GM19240 (cell line): ENCODE measurements around the gene DAP.

Experiments used
- DNase-seq: peaks from one replicate; pipeline ENCODE4 v3.0.0; 2011; ENCODE audit warnings: low spot score; ENCODE audit not compliant: insufficient read length

Gene DAP

GRCh38 chr5:10690460-10691440, 70.3 kb downstream of the DAP start:
- DNase-seq = no peak

- no peak for DNase-seq
Observed at GRCh38 chr5:10689391-10690081, 71.5 kb downstream of the DAP start.

DNA sequence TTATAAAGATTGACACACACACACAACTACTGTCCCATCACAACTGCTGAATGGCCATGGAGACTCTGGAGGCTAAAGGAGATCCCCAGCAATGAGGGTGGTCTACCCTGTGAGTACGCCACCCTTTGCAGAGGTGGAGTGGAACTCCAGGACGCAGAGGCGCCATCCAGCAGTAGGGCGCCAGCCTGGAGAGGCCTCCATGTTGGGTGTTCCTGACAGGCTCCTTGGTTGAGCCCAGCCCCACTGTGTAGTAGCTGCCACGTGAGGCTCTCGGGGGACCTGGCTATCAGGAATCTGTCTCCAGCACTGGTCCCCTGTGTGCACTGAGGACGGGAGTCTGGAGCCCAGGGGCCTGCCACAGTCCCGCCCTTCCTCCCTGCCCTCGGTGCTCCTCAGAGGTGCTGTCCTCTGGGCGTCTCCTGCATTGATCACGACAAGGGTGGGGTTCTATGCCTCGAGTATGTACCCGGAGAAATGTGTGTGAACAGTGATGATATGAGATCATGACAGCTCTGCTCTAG, 72.3 kb downstream of the DAP start:
- no peak for DNase-seq

- DNase-seq = no peak
Observed at GRCh38 chr5:10686890-10687289, 74.1 kb downstream of the DAP start.

GRCh38 chr5:10685115-10685521, 75.9 kb downstream of the DAP start:
- DNase-seq = no peak

DNA sequence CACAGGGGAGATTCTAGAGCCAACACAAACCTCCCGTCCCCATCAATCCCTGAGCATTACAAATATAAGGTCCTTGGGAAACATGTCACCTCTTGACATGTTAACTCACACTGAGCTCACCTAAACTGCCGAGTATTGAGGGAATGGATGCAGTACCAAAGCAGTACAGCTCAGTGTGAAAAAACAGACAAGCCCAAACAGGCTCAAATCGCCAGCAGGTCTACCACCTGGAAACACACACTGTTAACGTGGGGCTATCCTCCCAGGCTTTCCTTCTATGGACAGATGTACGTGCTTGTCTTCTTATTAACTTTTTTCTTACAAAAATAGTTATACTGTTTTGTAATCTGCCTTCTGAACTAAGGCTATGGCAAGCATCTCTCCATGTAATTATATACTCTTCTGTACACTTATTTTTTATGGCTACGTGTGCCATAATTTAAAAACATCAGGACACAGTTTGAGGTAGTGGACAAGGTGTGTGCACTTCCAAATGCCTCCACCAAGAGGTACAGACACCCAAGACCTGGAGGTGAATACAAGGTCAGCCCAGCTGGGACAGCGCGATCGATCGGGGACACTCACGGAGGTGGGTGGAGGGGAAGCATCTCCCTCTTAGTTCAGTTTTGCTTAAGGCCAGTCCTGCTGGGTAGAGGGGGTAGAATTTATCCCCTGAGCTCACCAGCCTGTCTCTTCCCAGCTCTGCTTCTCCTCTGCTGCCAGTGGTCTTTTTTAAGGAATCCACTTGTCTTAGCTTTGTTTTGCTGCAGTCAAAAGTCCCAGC, 76.5 kb downstream of the DAP start:
- DNase-seq = peak; percentile 33

GRCh38 chr5:10682801-10683525, 78.1 kb downstream of the DAP start:
- DNase-seq = no peak

DNA sequence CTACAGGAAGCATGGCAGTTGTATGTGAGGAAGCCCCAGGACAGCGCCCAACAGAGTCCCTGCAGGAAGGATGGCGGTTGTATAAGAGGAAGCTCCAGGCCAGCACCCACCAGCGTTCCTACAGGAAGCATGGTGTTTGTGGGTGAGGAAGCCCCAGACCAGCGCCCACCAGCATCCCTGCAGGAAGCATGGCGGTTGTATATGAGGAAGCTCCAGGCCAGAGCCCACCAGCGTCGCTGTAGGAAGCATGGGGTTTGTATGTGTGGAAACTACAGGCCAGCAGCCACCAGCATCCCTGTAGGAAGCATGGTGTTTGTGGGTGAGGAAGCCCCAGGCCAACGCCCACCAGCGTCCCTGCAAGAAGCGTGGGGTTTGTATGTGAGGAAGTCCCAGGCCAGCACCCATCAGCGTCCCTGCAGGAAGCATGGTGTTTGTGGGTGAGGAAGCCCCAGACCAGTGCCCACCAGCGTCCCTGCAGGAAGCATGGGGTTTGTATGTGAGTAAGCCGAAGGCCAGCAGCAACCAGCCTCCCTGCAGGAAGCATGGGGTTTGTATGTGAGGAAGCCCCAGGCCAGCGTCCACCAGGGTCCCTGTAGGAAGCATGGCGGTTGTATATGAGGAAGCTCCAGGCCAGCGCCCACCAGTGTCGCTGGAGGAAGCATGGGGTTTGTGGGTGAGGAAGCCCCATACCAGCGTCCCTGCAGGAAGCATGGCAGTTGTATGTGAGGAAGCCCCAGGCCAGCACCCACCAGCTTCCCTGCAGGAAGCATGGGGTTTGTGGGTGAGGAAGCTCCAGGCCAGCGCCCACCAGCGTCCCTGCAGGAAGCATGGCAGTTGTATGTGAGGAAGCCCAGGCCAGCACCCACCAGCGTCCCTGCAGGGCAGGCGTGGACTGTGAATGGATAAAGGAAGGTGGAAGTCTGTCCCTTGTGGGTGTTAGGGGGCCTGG, 79.0 kb downstream of the DAP start:
- DNase-seq = no peak

DNA sequence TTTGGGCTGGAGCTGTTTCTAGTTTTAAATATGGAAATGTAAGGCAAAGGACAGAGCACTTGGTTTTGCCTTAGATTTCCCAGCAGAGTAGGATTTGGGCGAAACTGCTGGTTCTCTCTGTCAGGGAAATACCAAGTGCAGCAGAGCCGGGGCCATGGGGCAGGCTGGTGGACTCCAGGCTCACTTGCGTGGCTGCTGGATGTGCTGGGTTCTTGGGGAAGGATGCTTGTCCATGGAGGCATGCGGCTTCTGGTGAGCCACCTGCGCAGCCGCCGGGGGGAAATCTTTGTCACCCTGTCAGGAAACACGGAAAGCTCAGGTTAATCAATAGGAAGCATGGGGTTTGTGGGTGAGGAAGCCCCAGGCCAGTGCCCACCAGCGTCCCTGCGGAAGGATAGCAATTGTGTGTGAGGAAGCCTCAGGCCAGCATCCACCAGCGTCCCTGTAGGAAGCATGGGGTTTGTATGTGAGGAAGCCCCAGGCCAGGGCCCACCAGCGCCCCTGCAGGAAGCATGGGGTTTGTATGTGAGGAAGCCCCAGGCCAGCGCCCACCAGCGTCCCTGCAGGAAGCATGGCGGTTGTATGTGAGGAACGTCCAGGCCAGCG, 80.1 kb downstream of the DAP start:
- DNase-seq = no peak

- no peak for DNase-seq
Observed at GRCh38 chr5:10679336-10679988, 81.6 kb downstream of the DAP start.

DNA sequence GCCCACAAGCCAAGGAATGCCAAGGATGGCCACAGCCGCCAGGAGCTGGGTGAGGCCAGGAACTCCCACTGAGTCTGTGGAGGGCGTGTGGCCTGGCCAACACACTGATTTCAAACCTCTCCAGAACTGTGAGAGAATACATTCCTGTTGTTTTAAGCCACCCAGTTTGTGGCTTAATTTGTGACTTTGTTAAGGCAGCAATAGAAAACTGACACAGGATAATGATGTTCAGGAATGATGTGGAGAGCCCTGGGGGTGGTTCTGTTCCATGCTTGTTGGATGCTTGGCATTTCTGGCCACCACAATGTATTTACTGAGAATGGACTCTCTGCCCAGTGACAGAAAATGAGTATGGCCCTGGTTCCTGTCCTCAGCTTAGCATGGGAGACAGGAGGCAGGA, 82.8 kb downstream of the DAP start:
- DNase-seq = no peak

GRCh38 chr5:10677533-10677932, 83.5 kb downstream of the DAP start:
- DNase-seq = no peak

GRCh38 chr5:10676946-10677345, 84.1 kb downstream of the DAP start:
- no peak for DNase-seq

- DNase-seq = no peak
Observed at GRCh38 chr5:10676224-10676623, 84.8 kb downstream of the DAP start.

GRCh38 chr5:10675177-10675700, 85.8 kb downstream of the DAP start:
- DNase-seq = no peak

DNA sequence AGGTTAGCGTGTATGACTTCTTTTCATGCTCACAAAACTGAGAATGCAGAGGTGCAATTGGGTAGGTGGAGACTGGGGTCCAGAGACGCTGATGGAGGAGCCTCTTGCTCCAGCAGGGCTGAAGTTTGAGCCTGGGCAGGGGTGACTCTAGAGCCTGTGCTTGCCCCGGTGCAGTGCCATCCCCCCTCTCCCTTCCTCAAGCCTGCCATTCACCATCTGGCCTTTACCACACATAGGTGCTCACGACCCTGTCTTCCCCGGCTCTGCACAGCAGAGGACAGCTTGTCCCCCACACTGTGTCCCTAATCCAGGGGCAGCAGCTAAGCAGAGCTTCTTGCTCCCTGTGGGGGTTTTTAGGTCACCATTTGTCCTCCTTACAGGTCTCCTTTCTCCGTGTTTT, 86.5 kb downstream of the DAP start:
- no peak for DNase-seq

DNA sequence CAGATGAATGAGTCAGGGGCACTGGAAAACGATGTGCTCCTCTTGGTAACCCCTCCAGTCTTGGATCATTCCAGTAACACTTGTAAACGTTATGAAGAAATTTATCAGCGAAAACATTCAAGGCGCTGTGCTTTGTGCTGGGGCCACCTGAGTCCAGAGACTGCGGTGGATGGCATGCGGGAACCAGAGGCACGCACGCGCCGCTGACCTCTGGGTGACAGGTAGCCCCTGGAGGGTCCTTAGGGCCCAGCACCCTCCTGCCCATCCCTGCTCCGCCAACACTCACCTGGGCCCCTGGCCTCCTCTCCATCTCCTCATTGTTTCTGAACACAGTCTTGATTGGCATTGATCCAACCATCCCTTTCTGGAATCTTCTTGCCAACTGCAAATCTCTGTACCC, 86.9 kb downstream of the DAP start:
- DNase-seq = no peak

DNA sequence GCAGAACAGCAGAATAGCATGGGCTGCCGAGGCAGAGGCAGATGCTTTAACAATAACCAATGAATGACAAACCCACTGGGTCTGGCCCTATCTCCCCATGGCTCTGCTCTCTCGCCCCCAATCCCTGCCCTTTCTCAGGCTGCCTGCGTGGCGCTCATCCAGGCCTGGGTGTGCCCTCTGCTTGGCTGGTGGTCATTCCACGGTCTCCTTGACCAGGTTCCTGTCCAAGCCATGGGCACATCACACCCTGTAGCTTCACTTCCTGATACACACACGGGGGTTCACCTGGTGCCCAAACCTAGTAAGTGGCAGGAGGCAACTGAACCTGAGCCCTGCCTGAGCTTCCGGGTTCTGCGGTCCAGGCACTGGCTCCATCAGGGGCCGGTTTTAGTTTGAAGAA, 87.6 kb downstream of the DAP start:
- DNase-seq = no peak

- no peak for DNase-seq
Observed at GRCh38 chr5:10673017-10673389, 88.0 kb downstream of the DAP start.
